WTC11 (cell line): ENCODE results near the gene EHD2. TPM values are rescaled to one million over a fixed set of nuclear protein-coding genes. Genes with fewer than 3 reads are reported as not detected.

ENCODE experiments used
- ATAC-seq: fragments of 200-7000 bp; cut with Tn5 transposase; 2 replicates; pipeline ENCODE4 v1.10.0; 2021; ENCODE audit warnings: mild to moderate bottlenecking, moderate library complexity
- CTCF ChIA-PET: fragments of 300-600 bp; sonication (Branson Sonifier 250); formaldehyde crosslinking; loops from one replicate; lab custom pipeline; 2021; ENCODE audit warnings: antibody characterized with exemption; lab: Charles Lee
- POLR2A ChIA-PET: fragments of 350-600 bp; sonication (Branson Sonifier 250); formaldehyde crosslinking; loops from one replicate; lab custom pipeline; 2021; ENCODE audit warnings: antibody characterized with exemption; lab: Charles Lee
- DNase-seq: peaks from one replicate; pipeline ENCODE4 v3.0.0; 2021; ENCODE audit warnings: low spot score
- H3K27ac Mint-ChIP-seq: 2 replicates; pipeline ENCODE4 v1.8.0; 2021; ENCODE audit warnings: mixed read lengths
- H3K27me3 Mint-ChIP-seq: 2 replicates; pipeline ENCODE4 v1.8.0; 2021; ENCODE audit warnings: low read depth, mild to moderate bottlenecking, moderate library complexity, mixed read lengths
- H3K36me3 Mint-ChIP-seq: 2 replicates; pipeline ENCODE4 v1.8.0; 2021; ENCODE audit warnings: mixed read lengths
- H3K4me1 Mint-ChIP-seq: 2 replicates; pipeline ENCODE4 v1.8.0; 2022; ENCODE audit warnings: mixed read lengths
- H3K4me3 Mint-ChIP-seq: 2 replicates; pipeline ENCODE4 v1.8.0; 2021; ENCODE audit warnings: mild to moderate bottlenecking, moderate library complexity, mixed read lengths
- H3K9me3 Mint-ChIP-seq: 2 replicates; pipeline ENCODE4 v1.8.0; 2021; ENCODE audit warnings: mixed read lengths
- CDX4 ChIP-seq: fragments of 250-450 bp; sonication (Bioruptor Pico); IDR thresholded peaks from 2 replicates; pipeline ENCODE4 v1.9.0; 2021; ENCODE audit warnings: moderate library complexity, mild to moderate bottlenecking, inconsistent platforms, borderline replicate concordance
- CREB1 ChIP-seq: sonication (generic); formaldehyde crosslinking; IDR thresholded peaks from 2 replicates; pipeline ENCODE4 v1.8.0; 2023; ENCODE audit warnings: mild to moderate bottlenecking, missing genetic modification reagents
- E2F1 ChIP-seq: sonication (generic); formaldehyde crosslinking; IDR thresholded peaks from 2 replicates; pipeline ENCODE4 v1.8.0; 2022; ENCODE audit warnings: mild to moderate bottlenecking, missing genetic modification reagents
- E2F4 ChIP-seq: sonication (generic); formaldehyde crosslinking; IDR thresholded peaks from 2 replicates; pipeline ENCODE4 v1.8.1; 2022; ENCODE audit warnings: low read depth, mild to moderate bottlenecking, moderate library complexity, missing genetic modification reagents, borderline replicate concordance
- ESRRA ChIP-seq: sonication (generic); formaldehyde crosslinking; IDR thresholded peaks from 2 replicates; pipeline ENCODE4 v1.8.1; 2022; ENCODE audit warnings: mild to moderate bottlenecking, missing genetic modification reagents, borderline replicate concordance
- GABPB1 ChIP-seq: sonication (generic); formaldehyde crosslinking; IDR thresholded peaks from 2 replicates; pipeline ENCODE4 v1.8.1; 2023; ENCODE audit warnings: mild to moderate bottlenecking, missing genetic modification reagents
- GTF2I ChIP-seq: fragments of 250-450 bp; sonication (Bioruptor Pico); conservative IDR thresholded peaks from 2 replicates; pipeline ENCODE4 v1.4.0; 2021; ENCODE audit warnings: mild to moderate bottlenecking
- HMGXB4 ChIP-seq: sonication (generic); formaldehyde crosslinking; IDR thresholded peaks from 2 replicates; pipeline ENCODE4 v1.8.1; 2023; ENCODE audit warnings: mild to moderate bottlenecking, moderate library complexity, missing genetic modification reagents
- PRDM15 ChIP-seq: sonication (generic); formaldehyde crosslinking; IDR thresholded peaks from 2 replicates; pipeline ENCODE4 v1.8.0; 2022; ENCODE audit warnings: missing genetic modification reagents
- PRRX2 ChIP-seq: fragments of 250-450 bp; sonication (Bioruptor Pico); IDR thresholded peaks from 2 replicates; pipeline ENCODE4 v1.8.0; 2021; ENCODE audit warnings: mild to moderate bottlenecking
- SMAD3 ChIP-seq: sonication (generic); formaldehyde crosslinking; IDR thresholded peaks from 2 replicates; pipeline ENCODE4 v1.8.0; 2022; ENCODE audit warnings: missing genetic modification reagents, mild to moderate bottlenecking, borderline replicate concordance
- SOX15 ChIP-seq: fragments of 250-450 bp; sonication (Bioruptor Pico); IDR thresholded peaks from 2 replicates; pipeline ENCODE4 v1.9.0; 2021; ENCODE audit warnings: mild to moderate bottlenecking
- TCF7 ChIP-seq: sonication (generic); formaldehyde crosslinking; IDR thresholded peaks from 2 replicates; pipeline ENCODE4 v1.8.0; 2022; ENCODE audit warnings: mild to moderate bottlenecking, low read depth, missing genetic modification reagents, moderate library complexity
- ZNF138 ChIP-seq: sonication (generic); formaldehyde crosslinking; conservative IDR thresholded peaks from 2 replicates; pipeline ENCODE4 v1.8.1; 2022; ENCODE audit warnings: mild to moderate bottlenecking, moderate library complexity, missing genetic modification reagents
- ZNF263 ChIP-seq: sonication (generic); formaldehyde crosslinking; IDR thresholded peaks from 2 replicates; pipeline ENCODE4 v1.8.1; 2022; ENCODE audit warnings: low read depth, mild to moderate bottlenecking, moderate library complexity, missing genetic modification reagents
- ZNF317 ChIP-seq: sonication (generic); formaldehyde crosslinking; IDR thresholded peaks from 2 replicates; pipeline ENCODE4 v1.8.1; 2023; ENCODE audit warnings: low read depth, mild to moderate bottlenecking, moderate library complexity, missing genetic modification reagents, borderline replicate concordance
- ZNF425 ChIP-seq: fragments of 250-450 bp; sonication (Bioruptor Pico); conservative IDR thresholded peaks from 2 replicates; pipeline ENCODE4 v1.9.0; 2021; ENCODE audit warnings: mild to moderate bottlenecking
- ZNF512 ChIP-seq: sonication (generic); formaldehyde crosslinking; IDR thresholded peaks from 2 replicates; pipeline ENCODE4 v1.8.1; 2022; ENCODE audit warnings: missing genetic modification reagents, borderline replicate concordance
- total RNA-seq: library from RNA; stranded (reverse); gene quantifications from 3 replicates; pipeline ENCODE4 v1.2.3, GENCODE V29; 2021

The EHD2 gene
- total RNA-seq, 1 experiment from 2014 or later, result 11.8 TPM

- TF ChIP-seq HMGXB4 (CRISPR knock-in tag) (no peak), SMAD3 (no peak), CDX4 (CRISPR knock-in tag) (no peak), ZNF138 (no peak), CREB1 (CRISPR knock-in tag) (no peak)
These were observed 66.4 kb downstream of the EHD2 start (continued) for GRCh38 chr19:47779524-47780214.

GRCh38 chr19:47780215-47780551, 67.0 kb downstream of the EHD2 start:
- Mint-ChIP-seq H3K4me1 (peaks cover 30% of the 10 kb centered on the region), H3K27me3 (no peaks in the 10 kb centered on the region), H3K27ac (peak overlapping the region; percentile 81), H3K4me3 (peak overlapping the region; percentile 92), H3K9me3 (no peaks in the 10 kb centered on the region), H3K36me3 (peaks cover 41% of the 10 kb centered on the region)
- TF ChIP-seq PRDM15 (CRISPR knock-in tag) (peak; percentile 75), ZNF425 (CRISPR knock-in tag) (no peak)
- ChIA-PET CTCF (interaction anchor here (0.5 to 1.6 kb wide), 4 partner anchors 8 to 43 kb away, joined by 3 to 9 read pairs (median 4); no protein-coding TSS in a partner anchor), POLR2A (no interaction called here)
- ATAC-seq (no peak), DNase-seq (no peak)

- H3K27ac Mint-ChIP-seq, result peak overlapping the region; percentile 31; the same call in 1 of the 2 replicates
- ATAC-seq (no peak), DNase-seq (no peak)
- POLR2A ChIA-PET, result no interaction called here
- H3K4me3 Mint-ChIP-seq, result no peak overlapping the region
- no peaks in the 10 kb centered on the region for H3K27me3 Mint-ChIP-seq
- peaks cover 24% of the 10 kb centered on the region for H3K4me1 Mint-ChIP-seq
- TF ChIP-seq E2F4 (CRISPR knock-in tag), result no peak
- TF ChIP-seq PRRX2 (CRISPR knock-in tag), result no peak
- TF ChIP-seq ZNF512 (CRISPR knock-in tag), result no peak
- no peak for TF ChIP-seq ZNF263 (CRISPR knock-in tag)
- no peak for TF ChIP-seq GABPB1 (CRISPR knock-in tag)
- TF ChIP-seq TCF7 (CRISPR knock-in tag), result no peak
- TF ChIP-seq SOX15 (CRISPR knock-in tag), result no peak
- TF ChIP-seq ZNF317 (CRISPR knock-in tag), result no peak
- no peak for TF ChIP-seq SMAD3
- no peak for TF ChIP-seq ESRRA (CRISPR knock-in tag)
- no peak for TF ChIP-seq GTF2I
- TF ChIP-seq E2F1 (CRISPR knock-in tag), result no peak
- CTCF ChIA-PET, result interaction anchor here (0.6 to 3.6 kb wide), 4 partner anchors 13 to 1186 kb away, joined by 3 to 13 read pairs (median 4); partner anchors contain the start of gene EHD2
- no peaks in the 10 kb centered on the region for H3K9me3 Mint-ChIP-seq
- H3K36me3 Mint-ChIP-seq, result peaks cover 49% of the 10 kb centered on the region
These were observed 68.5 kb downstream of the EHD2 start for GRCh38 chr19:47781590-47782262.
